H54 (cell line): ENCODE results near the gene SEM1.
"Not testable (repeated sequence)": the region's sequence is repeated elsewhere in the genome, so short reads cannot be mapped to it uniquely, and the experiment has no call there.

ENCODE experiments used
- DNase-seq: peaks from one replicate; pipeline ENCODE4 v3.0.0; 2011; ENCODE audit warnings: low spot score, mixed read lengths; ENCODE audit not compliant: insufficient read length
- FAIRE-seq: peaks from 3 replicates; lab custom pipeline; 2011; peaks lifted over from hg19 to GRCh38; lab: Jason Lieb, UNC
- POLR2A ChIP-seq: IDR thresholded peaks from 2 replicates; pipeline ENCODE4 v1.6.1; 2011; ENCODE audit warnings: low read depth, mild to moderate bottlenecking, low read length

The SEM1 gene

GRCh38 chr7:96658022-96658412, 51.6 kb downstream of the SEM1 start:
- FAIRE-seq: no peak
- no peak for TF ChIP-seq POLR2A

GRCh38 chr7:96657347-96658021, 52.2 kb downstream of the SEM1 start:
- DNase-seq (no peak), FAIRE-seq (no peak)

More at GRCh38 chr7:96658022-96658412, 51.6 kb downstream of the SEM1 start:
- DNase-seq: no peak

GRCh38 chr7:96655956-96656355, 53.7 kb downstream of the SEM1 start:
- FAIRE-seq (no peak), DNase-seq (no peak)

More at GRCh38 chr7:96657347-96658021, 52.2 kb downstream of the SEM1 start:
- no peak for TF ChIP-seq POLR2A

GRCh38 chr7:96654630-96655188, 54.9 kb downstream of the SEM1 start:
- FAIRE-seq: no peak
- no peak for TF ChIP-seq POLR2A
- DNase-seq: no peak

More at GRCh38 chr7:96655956-96656355, 53.7 kb downstream of the SEM1 start:
- TF ChIP-seq POLR2A: no peak

GRCh38 chr7:96649981-96650380, 59.7 kb downstream of the SEM1 start:
- DNase-seq: no peak
- no peak for FAIRE-seq
- TF ChIP-seq POLR2A: no peak

- no peak for TF ChIP-seq POLR2A
- DNase-seq (no peak), FAIRE-seq (no peak)
Observed at GRCh38 chr7:96648784-96649183, 60.9 kb downstream of the SEM1 start.

GRCh38 chr7:96647733-96648132, 61.9 kb downstream of the SEM1 start:
- TF ChIP-seq POLR2A: no peak
- DNase-seq (no peak), FAIRE-seq (no peak)

GRCh38 chr7:96645084-96645483, 64.6 kb downstream of the SEM1 start:
- FAIRE-seq (no peak), DNase-seq (no peak)
- TF ChIP-seq POLR2A: no peak

GRCh38 chr7:96643436-96643835, 66.2 kb downstream of the SEM1 start:
- FAIRE-seq, DNase-seq: not testable (repeated sequence)

- no peak for TF ChIP-seq POLR2A
- DNase-seq (no peak), FAIRE-seq (no peak)
Observed at GRCh38 chr7:96640054-96640453, 69.6 kb downstream of the SEM1 start.
